SK-N-SH (cell line): ENCODE data around the gene RNMT. TPM values are rescaled to one million over a fixed set of nuclear protein-coding genes. Genes with fewer than 3 reads are reported as not detected.
A peak's percentile ranks its signal among the peaks of the same experiment; 100 is the strongest.

Source experiments
- CTCF ChIA-PET: fragments of 300-600, 350-600 bp; formaldehyde crosslinking; extraction: SDS; loops from one replicate; lab custom pipeline; 2021; lab: Yijun Ruan, JAX
- POLR2A ChIA-PET: fragments of 350-600 bp; sonication (Branson Sonifier 250); formaldehyde crosslinking; extraction: SDS; loops from one replicate; lab custom pipeline; 2020; ENCODE audit warnings: antibody characterized with exemption, inconsistent platforms; lab: Yijun Ruan, JAX
- DNase-seq: peaks from one replicate; pipeline ENCODE4 v3.0.0; 2012
- H2AFZ ChIP-seq: fragments of 200-600 bp; sonication (generic); 2 replicates; pipeline ENCODE4 v1.8.1; 2016; ENCODE audit warnings: antibody characterized with exemption, mild to moderate bottlenecking, low read depth
- H3F3A ChIP-seq: fragments of 200-600 bp; sonication (generic); replicated peaks from 2 replicates; pipeline ENCODE3; 2016; ENCODE audit warnings: antibody characterized with exemption, mild to moderate bottlenecking; ENCODE audit not compliant: insufficient read depth
- H3K27ac ChIP-seq, 2 experiments: fragments of 200-500 bp in 1 of 2; fragments of 200-600 bp in 1 of 2; sonication (Bioruptor generic) in 1 of 2; sonication (generic), shearing (Covaris generic) in 1 of 2; 2 replicates each; pipeline versions ENCODE4 v1.5.1 to v1.6.1; 2014 to 2016; ENCODE audit warnings: low read depth in 2 of 2, inconsistent platforms in 1 of 2, low read length in 1 of 2, mild to moderate bottlenecking in 1 of 2, mixed read lengths in 1 of 2
- H3K27me3 ChIP-seq: fragments of 200-600 bp; sonication (generic), shearing (Covaris generic); 2 replicates; pipeline ENCODE4 v1.6.1; 2016; ENCODE audit warnings: mixed run types; ENCODE audit not compliant: insufficient read depth
- H3K36me3 ChIP-seq, 2 experiments: fragments of 200-500 bp in 1 of 2; fragments of 200-600 bp in 1 of 2; sonication (Bioruptor generic) in 1 of 2; sonication (generic) in 1 of 2; replicated peaks in 1 of 2; 2 replicates each; pipeline versions ENCODE3 to v1.5.1; 2014 to 2016; ENCODE audit warnings: low read length in 1 of 2, mild to moderate bottlenecking in 1 of 2; ENCODE audit not compliant: insufficient read depth in 2 of 2, control insufficient read depth in 1 of 2
- H3K4me1 ChIP-seq, 2 experiments: fragments of 200-500 bp in 1 of 2; fragments of 200-600 bp in 1 of 2; sonication (Bioruptor generic) in 1 of 2; sonication (generic), shearing (Covaris generic) in 1 of 2; 2 replicates each; pipeline versions ENCODE4 v1.5.1 to v1.6.1; 2014 to 2016; ENCODE audit warnings: low read depth in 1 of 2, low read length in 1 of 2, mixed run types in 1 of 2; ENCODE audit not compliant: insufficient read depth in 2 of 2, control insufficient read depth in 1 of 2
- H3K4me2 ChIP-seq: fragments of 200-600 bp; sonication (generic), shearing (Covaris generic); 2 replicates; pipeline ENCODE4 v1.6.1; 2017; ENCODE audit warnings: mixed run types
- H3K4me3 ChIP-seq, 2 experiments: fragments of 200-500 bp in 1 of 2; fragments of 200-600 bp in 1 of 2; sonication (Bioruptor generic) in 1 of 2; sonication (generic), shearing (Covaris generic) in 1 of 2; 2 replicates each; pipeline versions ENCODE4 v1.5.1 to v1.8.1; 2014 to 2016; ENCODE audit warnings: low read depth in 2 of 2, inconsistent platforms in 1 of 2, low read length in 1 of 2, mild to moderate bottlenecking in 1 of 2, mixed read lengths in 1 of 2, moderate library complexity in 1 of 2
- H3K79me2 ChIP-seq: fragments of 200-600 bp; sonication (generic); 2 replicates; pipeline ENCODE4 v1.8.1; 2017; ENCODE audit warnings: mild to moderate bottlenecking; ENCODE audit not compliant: insufficient read depth
- H3K9ac ChIP-seq: fragments of 200-600 bp; sonication (generic); 2 replicates; pipeline ENCODE4 v1.6.1; 2017; ENCODE audit warnings: mixed run types
- H3K9me2 ChIP-seq: fragments of 200-600 bp; sonication (generic); 2 replicates; pipeline ENCODE4 v1.6.1; 2017; ENCODE audit warnings: mixed run types
- H3K9me3 ChIP-seq: fragments of 200-600 bp; sonication (generic); 2 replicates; pipeline ENCODE4 v1.6.1; 2017; ENCODE audit warnings: mixed run types, mild to moderate bottlenecking, moderate library complexity
- H4K20me1 ChIP-seq: fragments of 200-600 bp; sonication (generic); 2 replicates; pipeline ENCODE4 v1.6.1; 2017; ENCODE audit warnings: mild to moderate bottlenecking, mixed run types; ENCODE audit not compliant: insufficient read depth
- EP300 ChIP-seq, 2 experiments: IDR thresholded peaks; 2 replicates each; pipeline versions ENCODE4 v1.4.0 to v1.6.1; 2012; ENCODE audit warnings: borderline replicate concordance in 1 of 2, low read depth in 1 of 2, low read length in 1 of 2
- FOXJ3 ChIP-seq: sonication (generic); formaldehyde crosslinking; IDR thresholded peaks from 2 replicates; pipeline ENCODE4 v1.5.1; 2020; ENCODE audit warnings: mild to moderate bottlenecking, missing genetic modification reagents
- GABPA ChIP-seq: IDR thresholded peaks from 2 replicates; pipeline ENCODE4 v1.4.0; 2012; ENCODE audit warnings: low read depth, mild to moderate bottlenecking
- GATA2 ChIP-seq: sonication (generic); formaldehyde crosslinking; IDR thresholded peaks from 2 replicates; pipeline ENCODE4 v1.5.0; 2020; ENCODE audit warnings: mild to moderate bottlenecking, missing genetic modification reagents
- JUND ChIP-seq: IDR thresholded peaks from 2 replicates; pipeline ENCODE4 v1.4.0; 2012
- NRF1 ChIP-seq: IDR thresholded peaks from 2 replicates; pipeline ENCODE4 v1.6.1; 2012; ENCODE audit warnings: low read depth, mild to moderate bottlenecking, low read length
- PBX3 ChIP-seq: IDR thresholded peaks from 2 replicates; pipeline ENCODE4; 2012
- RAD21 ChIP-seq: IDR thresholded peaks from 2 replicates; pipeline ENCODE4 v1.6.1; 2012; ENCODE audit warnings: mild to moderate bottlenecking, low read length
- RCOR1 ChIP-seq: fragments of 150-350 bp; IDR thresholded peaks from 2 replicates; pipeline ENCODE4 v1.6.1; 2017; ENCODE audit warnings: antibody characterized with exemption, low read length
- RFX5 ChIP-seq: IDR thresholded peaks from 2 replicates; pipeline ENCODE4 v1.6.1; 2012; ENCODE audit warnings: mild to moderate bottlenecking, improper control_type of control experiment, low read length
- SMC3 ChIP-seq: IDR thresholded peaks from 2 replicates; pipeline ENCODE4 v1.6.1; 2012; ENCODE audit warnings: low read depth, low read length, improper control_type of control experiment
- TAF1 ChIP-seq: IDR thresholded peaks from 2 replicates; pipeline ENCODE4 v1.6.1; 2012; ENCODE audit warnings: low read depth, mild to moderate bottlenecking, low read length, moderate library complexity, borderline replicate concordance
- YY1 ChIP-seq: IDR thresholded peaks from 2 replicates; pipeline ENCODE4 v1.4.0; 2012; ENCODE audit warnings: low read depth, mild to moderate bottlenecking
- WGBS: methylation state at CpG from one replicate; pipeline ENCODE4 v1.1.6; 2017; ENCODE audit warnings: low lambda C conversion rate; 5-methylcytosine and 5-hydroxymethylcytosine counted together
- polyA plus RNA-seq, 3 experiments: library from polyadenylated mRNA; depleted of rRNA; stranded (reverse); fragments of >200 nt; gene quantifications; 2 replicates each; pipeline ENCODE4 v1.2.3, GENCODE V29; 2012
- TF ChIP-seq, protein P1 (sequence below): IDR thresholded peaks from 2 replicates; pipeline ENCODE4 v1.4.0; 2012; ENCODE audit warnings: low read depth, borderline replicate concordance
- TF ChIP-seq, protein P2 (sequence below): fragments of 200-600 bp; sonication (generic); IDR thresholded peaks from 2 replicates; pipeline ENCODE4 v1.6.1; 2017; ENCODE audit warnings: antibody characterized with exemption, mild to moderate bottlenecking, moderate library complexity

The RNMT gene
- polyA plus RNA-seq, 1 of the 3 experiments (the other 2 are of a cell fraction): 12.7 TPM

- no peak for TF ChIP-seq PBX3
- TF ChIP-seq SMC3: no peak
- TF ChIP-seq RAD21: no peak
Measured at GRCh38 chr18:13720847-13721246, 5.6 kb upstream of the RNMT start (continued).

DNA sequence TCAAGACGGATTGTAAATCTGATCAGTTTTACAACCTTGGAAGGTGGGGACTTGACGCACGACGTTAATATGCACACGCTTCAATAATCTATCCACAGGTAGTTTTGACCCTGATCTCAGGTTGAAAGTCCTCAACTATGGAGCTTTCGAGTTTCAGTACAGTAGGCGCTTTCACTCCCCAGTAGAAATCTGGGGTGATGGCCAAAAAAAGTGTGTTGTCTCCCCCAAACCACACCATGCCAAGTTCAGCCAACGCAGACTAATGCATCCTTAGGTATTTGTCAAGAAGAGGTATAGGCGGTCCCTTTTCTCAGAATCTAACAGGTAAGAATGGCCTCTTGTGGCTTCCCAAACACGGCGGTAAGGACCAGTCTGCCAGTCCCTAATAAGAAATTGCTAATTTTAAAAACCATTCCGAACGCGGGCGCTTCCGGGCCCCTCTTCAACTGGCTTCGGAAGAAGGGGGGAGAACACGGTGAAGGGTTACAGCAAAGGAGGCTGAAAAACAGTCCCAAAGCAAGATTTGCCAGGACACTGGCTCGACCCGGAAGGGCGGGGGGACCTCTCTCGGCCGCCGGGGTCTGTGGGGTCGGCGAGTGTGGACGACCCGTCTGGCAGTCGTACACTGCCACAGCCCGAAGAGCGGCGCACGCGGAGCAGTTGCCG is 774 bp upstream of the RNMT start:
- peak overlapping the region; percentile 88 for H3K9ac ChIP-seq
- no peak for DNase-seq
- ChIA-PET POLR2A (interaction anchor here (2.0 kb wide), 1 partner anchor 12 kb away, joined by 6 read pairs; no protein-coding TSS in a partner anchor), CTCF (no interaction called here)
- no peaks in the 10 kb centered on the region for H3K9me3 ChIP-seq
- H3K36me3 ChIP-seq: peaks cover 5 to 15% of the 10 kb centered on the region in 2 experiments
- peak overlapping the region; percentile 92 for H3K4me2 ChIP-seq
- H3K9me2 ChIP-seq: no peaks in the 10 kb centered on the region
- peak overlapping the region; percentile 89 to 94 for H3K4me3 ChIP-seq
- peak overlapping the region; percentile 75 to 93 for H3K27ac ChIP-seq
- TF ChIP-seq GATA2 (CRISPR knock-in tag): no peak
- TF ChIP-seq, protein P1, sequence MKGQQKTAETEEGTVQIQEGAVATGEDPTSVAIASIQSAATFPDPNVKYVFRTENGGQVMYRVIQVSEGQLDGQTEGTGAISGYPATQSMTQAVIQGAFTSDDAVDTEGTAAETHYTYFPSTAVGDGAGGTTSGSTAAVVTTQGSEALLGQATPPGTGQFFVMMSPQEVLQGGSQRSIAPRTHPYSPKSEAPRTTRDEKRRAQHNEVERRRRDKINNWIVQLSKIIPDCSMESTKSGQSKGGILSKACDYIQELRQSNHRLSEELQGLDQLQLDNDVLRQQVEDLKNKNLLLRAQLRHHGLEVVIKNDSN: no peak
- TF ChIP-seq GABPA: no peak
- TF ChIP-seq RFX5: no peak
- TF ChIP-seq TAF1: no peak
- no peak for TF ChIP-seq SMC3
- TF ChIP-seq NRF1: no peak
- TF ChIP-seq FOXJ3 (CRISPR knock-in tag): no peak
- TF ChIP-seq EP300 (IDR thresholded peaks at IDR 0.05; ENCODE audit: borderline replicate concordance in 1 of 2, low read depth in 1 of 2, low read length in 1 of 2): no peak
- TF ChIP-seq JUND: no peak
- no peak for TF ChIP-seq YY1
- TF ChIP-seq PBX3: no peak
- TF ChIP-seq RCOR1: no peak
- TF ChIP-seq, protein P2, sequence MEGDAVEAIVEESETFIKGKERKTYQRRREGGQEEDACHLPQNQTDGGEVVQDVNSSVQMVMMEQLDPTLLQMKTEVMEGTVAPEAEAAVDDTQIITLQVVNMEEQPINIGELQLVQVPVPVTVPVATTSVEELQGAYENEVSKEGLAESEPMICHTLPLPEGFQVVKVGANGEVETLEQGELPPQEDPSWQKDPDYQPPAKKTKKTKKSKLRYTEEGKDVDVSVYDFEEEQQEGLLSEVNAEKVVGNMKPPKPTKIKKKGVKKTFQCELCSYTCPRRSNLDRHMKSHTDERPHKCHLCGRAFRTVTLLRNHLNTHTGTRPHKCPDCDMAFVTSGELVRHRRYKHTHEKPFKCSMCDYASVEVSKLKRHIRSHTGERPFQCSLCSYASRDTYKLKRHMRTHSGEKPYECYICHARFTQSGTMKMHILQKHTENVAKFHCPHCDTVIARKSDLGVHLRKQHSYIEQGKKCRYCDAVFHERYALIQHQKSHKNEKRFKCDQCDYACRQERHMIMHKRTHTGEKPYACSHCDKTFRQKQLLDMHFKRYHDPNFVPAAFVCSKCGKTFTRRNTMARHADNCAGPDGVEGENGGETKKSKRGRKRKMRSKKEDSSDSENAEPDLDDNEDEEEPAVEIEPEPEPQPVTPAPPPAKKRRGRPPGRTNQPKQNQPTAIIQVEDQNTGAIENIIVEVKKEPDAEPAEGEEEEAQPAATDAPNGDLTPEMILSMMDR: no peak
- peak overlapping the region; percentile 54; the same call in 1 of the 2 replicates for H2AFZ ChIP-seq
- H3K79me2 ChIP-seq: peaks cover 98% of the 10 kb centered on the region
- peaks cover 5% of the 10 kb centered on the region for H3F3A ChIP-seq
- no peaks in the 10 kb centered on the region for H3K27me3 ChIP-seq
- 9% methylated on average over 25 of the region's 35 CpGs for WGBS
- peaks cover 14% of the 10 kb centered on the region for H4K20me1 ChIP-seq
- H3K4me1 ChIP-seq: peaks cover 6 to 8% of the 10 kb centered on the region in 2 experiments; a peak in 3 of 4 replicates
